ENCODE results near the gene TMEM94.

- no peak for TF ChIP-seq CTCF (IDR thresholded peaks at IDR 0.05)
- TF ChIP-seq POLR2AphosphoS5 (IDR thresholded peaks at IDR 0.05; ENCODE audit: low read depth, low read length): no peak
These were observed 2.8 kb downstream of the TMEM94 start for GRCh38 chr17:75459246-75459589.
